Smooth muscle cell (in vitro differentiated cells): Measurements from ENCODE around the gene GLB1L. TPM values are rescaled to one million over a fixed set of nuclear protein-coding genes. Genes with fewer than 3 reads are reported as not detected.
"Not testable (repeated sequence)": the region's sequence is repeated elsewhere in the genome, so short reads cannot be mapped to it uniquely, and the experiment has no call there.

ENCODE experiments used
- DNase-seq: peaks from one replicate; lab custom pipeline; 2025; ENCODE audit not compliant: unreplicated experiment; lab: John Stamatoyannopoulos, UW
- H2AFZ ChIP-seq: fragments of 200-600 bp; sonication (generic); 2 replicates; pipeline ENCODE4 v1.6.0; 2016; ENCODE audit warnings: antibody characterized with exemption, low read depth, mild to moderate bottlenecking
- H3F3A ChIP-seq: fragments of 200-600 bp; sonication (generic); 2 replicates; pipeline ENCODE4 v1.6.0; 2017; ENCODE audit warnings: antibody characterized with exemption, low read depth
- H3K27ac ChIP-seq: fragments of 200-600 bp; sonication (generic); 2 replicates; pipeline ENCODE4 v1.5.1; 2016; ENCODE audit warnings: low read depth, mild to moderate bottlenecking
- H3K27me3 ChIP-seq: fragments of 200-600 bp; sonication (generic); 2 replicates; pipeline ENCODE4 v1.6.1; 2016; ENCODE audit warnings: low read depth, mild to moderate bottlenecking
- H3K36me3 ChIP-seq: fragments of 200-600 bp; sonication (generic); 2 replicates; pipeline ENCODE4 v1.5.1; 2016; ENCODE audit warnings: low read depth
- H3K4me1 ChIP-seq: fragments of 200-600 bp; sonication (generic); 2 replicates; pipeline ENCODE4 v1.5.1; 2016; ENCODE audit warnings: low read depth
- H3K4me2 ChIP-seq: fragments of 200-600 bp; sonication (generic); 2 replicates; pipeline ENCODE4 v1.6.0; 2016; ENCODE audit warnings: mild to moderate bottlenecking
- H3K4me3 ChIP-seq: fragments of 200-600 bp; sonication (generic); 2 replicates; pipeline ENCODE4 v1.5.1; 2016; ENCODE audit warnings: mild to moderate bottlenecking
- H3K79me2 ChIP-seq: fragments of 200-600 bp; sonication (generic); 2 replicates; pipeline ENCODE4 v1.6.0; 2016; ENCODE audit warnings: low read depth, mild to moderate bottlenecking
- H3K9ac ChIP-seq: fragments of 200-600 bp; sonication (generic); 2 replicates; pipeline ENCODE4 v1.6.0; 2016; ENCODE audit warnings: low read depth
- H3K9me3 ChIP-seq: fragments of 200-600 bp; sonication (generic); replicated peaks from 2 replicates; pipeline ENCODE4 v1.5.1; 2016; ENCODE audit warnings: low read depth
- H4K20me1 ChIP-seq: fragments of 200-600 bp; sonication (generic); 2 replicates; pipeline ENCODE4 v1.6.0; 2016; ENCODE audit warnings: low read depth
- WGBS: methylation state at CpG from one replicate; pipeline ENCODE4 v1.1.7; 2016; ENCODE audit warnings: low lambda C conversion rate; 5-methylcytosine and 5-hydroxymethylcytosine counted together
- polyA plus RNA-seq: library from polyadenylated mRNA; unstranded; fragments of >200 nt; fragmentation: Nextera tagmentation; extraction: Ambion mirVana; gene quantifications from 2 replicates; pipeline ENCODE4 v1.2.1, GENCODE V29; 2016
- total RNA-seq: library from RNA; depleted of rRNA; stranded (reverse); fragments of >200 nt; gene quantifications from 2 replicates; pipeline ENCODE4 v1.2.3, GENCODE V29; 2014
- TF ChIP-seq, protein P1 (sequence below): fragments of 200-600 bp; sonication (generic); IDR thresholded peaks from 2 replicates; pipeline ENCODE4 v1.5.1; 2017; ENCODE audit warnings: borderline replicate concordance, mild to moderate bottlenecking, antibody characterized with exemption; ENCODE audit not compliant: insufficient read depth, poor library complexity, severe bottlenecking

Gene GLB1L
- total and polyA plus RNA-seq, 2 experiments from 2014 or later = 4.1 to 26.4 TPM

DNA sequence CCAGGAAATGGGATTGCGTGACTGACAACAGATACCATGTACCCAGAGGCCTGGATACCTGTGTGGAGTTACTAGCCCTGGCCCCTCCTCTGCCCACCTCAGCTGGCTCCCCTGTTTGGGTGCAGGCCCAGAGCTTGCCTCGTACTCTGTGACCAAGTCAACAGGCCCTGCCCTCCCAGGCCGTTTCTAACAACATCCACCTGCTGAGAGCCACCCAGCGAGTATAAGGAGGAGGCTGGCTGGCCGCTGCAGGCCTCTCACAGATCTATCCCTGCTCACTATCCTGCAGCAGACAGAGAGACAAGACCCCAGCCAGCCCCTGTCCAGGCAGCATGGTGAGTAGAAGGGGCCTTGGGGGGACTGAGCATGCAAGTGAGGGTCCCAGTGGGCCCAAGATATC lies 21.0 kb upstream of the GLB1L start:
- no peaks in the 10 kb centered on the region for H3K4me1 ChIP-seq
- H3K9me3 ChIP-seq = no peaks in the 10 kb centered on the region
- H4K20me1 ChIP-seq = no peaks in the 10 kb centered on the region
- no peak overlapping the region for H3K4me3 ChIP-seq
- no peaks in the 10 kb centered on the region for H3K36me3 ChIP-seq
- no peak for DNase-seq
- no peaks in the 10 kb centered on the region for H3K79me2 ChIP-seq
- no peak overlapping the region for H3K27ac ChIP-seq
- 85% methylated on average over 5 of the region's 5 CpGs for WGBS
- H3K4me2 ChIP-seq = no peak overlapping the region
- no peaks in the 10 kb centered on the region for H3F3A ChIP-seq
- H3K27me3 ChIP-seq = no peaks in the 10 kb centered on the region
- no peak overlapping the region for H2AFZ ChIP-seq
- TF ChIP-seq, protein P1, sequence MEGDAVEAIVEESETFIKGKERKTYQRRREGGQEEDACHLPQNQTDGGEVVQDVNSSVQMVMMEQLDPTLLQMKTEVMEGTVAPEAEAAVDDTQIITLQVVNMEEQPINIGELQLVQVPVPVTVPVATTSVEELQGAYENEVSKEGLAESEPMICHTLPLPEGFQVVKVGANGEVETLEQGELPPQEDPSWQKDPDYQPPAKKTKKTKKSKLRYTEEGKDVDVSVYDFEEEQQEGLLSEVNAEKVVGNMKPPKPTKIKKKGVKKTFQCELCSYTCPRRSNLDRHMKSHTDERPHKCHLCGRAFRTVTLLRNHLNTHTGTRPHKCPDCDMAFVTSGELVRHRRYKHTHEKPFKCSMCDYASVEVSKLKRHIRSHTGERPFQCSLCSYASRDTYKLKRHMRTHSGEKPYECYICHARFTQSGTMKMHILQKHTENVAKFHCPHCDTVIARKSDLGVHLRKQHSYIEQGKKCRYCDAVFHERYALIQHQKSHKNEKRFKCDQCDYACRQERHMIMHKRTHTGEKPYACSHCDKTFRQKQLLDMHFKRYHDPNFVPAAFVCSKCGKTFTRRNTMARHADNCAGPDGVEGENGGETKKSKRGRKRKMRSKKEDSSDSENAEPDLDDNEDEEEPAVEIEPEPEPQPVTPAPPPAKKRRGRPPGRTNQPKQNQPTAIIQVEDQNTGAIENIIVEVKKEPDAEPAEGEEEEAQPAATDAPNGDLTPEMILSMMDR = no peak
- no peak overlapping the region for H3K9ac ChIP-seq

DNA sequence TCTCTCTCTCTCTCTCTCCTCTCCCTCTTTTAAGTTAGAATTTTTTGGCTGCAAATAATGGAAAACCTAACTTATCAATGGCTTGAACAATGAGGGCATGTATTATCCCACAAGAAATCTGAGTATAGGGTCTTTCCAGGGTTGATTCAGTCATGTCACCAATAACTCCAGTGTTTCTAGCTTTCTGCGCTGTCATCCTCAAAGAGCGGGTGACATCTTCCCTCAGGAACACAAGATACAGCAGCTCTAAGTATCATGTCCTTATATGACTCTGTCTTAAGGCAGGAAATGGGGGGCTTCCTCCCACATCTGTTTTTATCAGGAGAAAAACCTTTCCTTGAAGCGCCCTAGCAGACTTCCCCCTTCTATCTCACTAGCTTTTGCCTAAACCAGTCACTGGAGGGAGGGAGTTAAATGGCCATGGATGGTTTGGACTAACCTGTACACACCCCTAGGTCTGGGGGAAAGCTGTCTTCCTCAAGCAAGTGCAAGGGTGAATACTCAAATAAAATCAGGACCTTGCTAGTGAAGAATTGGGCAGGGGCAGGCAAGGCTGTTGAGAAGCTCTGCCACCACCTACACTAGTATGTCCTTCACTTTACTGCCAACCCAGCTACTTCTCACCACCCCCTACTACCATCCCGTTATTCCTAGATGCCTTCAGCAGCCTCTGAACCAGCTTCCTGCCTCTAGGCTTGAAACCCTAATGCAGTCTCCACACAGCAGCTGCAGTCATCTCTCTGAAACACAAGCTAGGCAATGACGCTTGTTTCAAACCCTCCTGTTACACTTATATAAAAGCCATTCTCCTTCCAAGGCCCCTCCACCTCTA lies 16.0 kb upstream of the GLB1L start:
- Histone ChIP-seq H3F3A (no peaks in the 10 kb centered on the region), H3K4me2 (no peak overlapping the region), H3K27me3 (peaks cover 10% of the 10 kb centered on the region), H3K4me1 (no peaks in the 10 kb centered on the region), H3K4me3 (no peak overlapping the region), H4K20me1 (no peaks in the 10 kb centered on the region), H2AFZ (no peak overlapping the region), H3K9ac (no peak overlapping the region), H3K27ac (no peak overlapping the region), H3K79me2 (no peaks in the 10 kb centered on the region), H3K36me3 (no peaks in the 10 kb centered on the region), H3K9me3 (no peaks in the 10 kb centered on the region)
- WGBS = 82% methylated on average over 5 of the region's 5 CpGs
- TF ChIP-seq, protein P1 = no peak
- DNase-seq = no peak

DNA sequence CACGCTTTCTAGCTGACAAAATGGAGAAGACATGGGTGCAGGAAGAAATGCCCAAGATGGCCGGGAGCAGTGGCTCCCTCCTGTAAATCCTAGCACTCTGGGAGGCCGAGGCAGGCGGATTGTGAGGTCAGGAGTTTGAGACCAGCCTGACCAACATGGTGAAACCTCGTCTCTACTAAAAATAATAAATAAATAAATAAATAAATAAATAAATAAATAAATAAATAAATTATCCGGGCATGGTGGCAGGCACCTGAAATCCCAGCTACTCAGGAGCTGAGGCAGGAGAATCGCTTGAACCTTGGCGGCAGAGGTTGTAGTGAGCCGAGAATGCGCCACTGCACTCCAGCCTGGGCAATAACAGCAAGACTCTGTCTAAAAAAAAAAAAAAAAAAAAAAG lies 13.7 kb upstream of the GLB1L start:
- WGBS = 90% methylated on average over 10 of the region's 10 CpGs
- not testable (repeated sequence) for H2AFZ ChIP-seq, H3K4me1 ChIP-seq, H3K36me3 ChIP-seq, H3K9me3 ChIP-seq, H3F3A ChIP-seq, DNase-seq, H3K79me2 ChIP-seq, H3K4me2 ChIP-seq, H3K4me3 ChIP-seq, H3K9ac ChIP-seq, H4K20me1 ChIP-seq, H3K27ac ChIP-seq
- H3K27me3 ChIP-seq = peaks cover 33% of the 10 kb centered on the region

GRCh38 chr2:219254590-219255201 lies 9.5 kb upstream of the GLB1L start:
- Histone ChIP-seq H3K36me3 (no peaks in the 10 kb centered on the region), H3K27ac (peak overlapping the region; percentile 24), H3K79me2 (no peaks in the 10 kb centered on the region), H2AFZ (peak overlapping the region; percentile 71), H3K4me1 (peaks cover 17% of the 10 kb centered on the region), H3K4me2 (peak overlapping the region; percentile 92), H3F3A (peaks cover 10% of the 10 kb centered on the region), H3K9me3 (no peaks in the 10 kb centered on the region), H3K9ac (peak overlapping the region; percentile 45), H4K20me1 (no peaks in the 10 kb centered on the region), H3K4me3 (peak overlapping the region; percentile 57), H3K27me3 (peaks cover 55% of the 10 kb centered on the region)
- no peak for DNase-seq
- TF ChIP-seq, protein P1 = no peak
- 36% methylated on average over 12 of the region's 12 CpGs for WGBS
